Glutamatergic neuron (in vitro differentiated cells): ENCODE results near the gene PCDHA5. TPM values are rescaled to one million over a fixed set of nuclear protein-coding genes. Genes with fewer than 3 reads are reported as not detected.
"Not testable (repeated sequence)": the region's sequence is repeated elsewhere in the genome, so short reads cannot be mapped to it uniquely, and the experiment has no call there.

Experiments used
- DNase-seq: peaks from one replicate; pipeline ENCODE4 v3.0.0; 2022
- H3K27ac Mint-ChIP-seq: one replicate; pipeline ENCODE4 v1.8.0; 2020; ENCODE audit warnings: mild to moderate bottlenecking, mixed read lengths, inconsistent platforms; ENCODE audit not compliant: unreplicated experiment
- H3K27me3 Mint-ChIP-seq: one replicate; pipeline ENCODE4 v1.8.0; 2020; ENCODE audit warnings: mild to moderate bottlenecking, moderate library complexity, mixed read lengths, inconsistent platforms; ENCODE audit not compliant: unreplicated experiment
- H3K36me3 Mint-ChIP-seq: one replicate; pipeline ENCODE4 v1.8.0; 2020; ENCODE audit warnings: mild to moderate bottlenecking, mixed read lengths, inconsistent platforms; ENCODE audit not compliant: unreplicated experiment
- H3K4me1 Mint-ChIP-seq: one replicate; pipeline ENCODE4 v1.8.0; 2020; ENCODE audit warnings: mild to moderate bottlenecking, low read depth, mixed read lengths, inconsistent platforms; ENCODE audit not compliant: unreplicated experiment
- H3K4me3 Mint-ChIP-seq: one replicate; pipeline ENCODE4 v1.8.0; 2020; ENCODE audit warnings: mild to moderate bottlenecking, mixed read lengths, inconsistent platforms; ENCODE audit not compliant: unreplicated experiment
- H3K9me3 Mint-ChIP-seq: one replicate; pipeline ENCODE4 v1.8.0; 2020; ENCODE audit warnings: mild to moderate bottlenecking, moderate library complexity, mixed read lengths, inconsistent platforms; ENCODE audit not compliant: unreplicated experiment
- CTCF ChIP-seq: fragments of 200-600 bp; sonication (generic); IDR thresholded peaks from one replicate; pipeline ENCODE4 v1.5.0; 2021; ENCODE audit not compliant: partially characterized antibody, unreplicated experiment
- total RNA-seq: library from RNA; stranded (reverse); fragmentation: NEBNext Ultra II Directional; extraction: Animal tissue kit (Norgen Biotek cat#: 25700); gene quantifications from one replicate; pipeline ENCODE4 v1.2.1, GENCODE V29; 2021; ENCODE audit not compliant: unreplicated experiment

The PCDHA5 gene
- total RNA-seq, 1 donor from 2014 or later = 11.8 TPM

GRCh38 chr5:140828362-140828737, 6.9 kb downstream of the PCDHA5 start:
- TF ChIP-seq CTCF = peak; percentile 5
- peaks cover 9% of the 10 kb centered on the region for H3K27me3 Mint-ChIP-seq
- peaks cover 8% of the 10 kb centered on the region for H3K4me1 Mint-ChIP-seq
- H3K4me3 Mint-ChIP-seq = peak overlapping the region; percentile 97
- DNase-seq = peak; percentile 43
- H3K36me3 Mint-ChIP-seq = peaks cover 51% of the 10 kb centered on the region
- peak overlapping the region; percentile 99 for H3K27ac Mint-ChIP-seq
- peaks cover 31% of the 10 kb centered on the region for H3K9me3 Mint-ChIP-seq

GRCh38 chr5:140829511-140830501, 8.4 kb downstream of the PCDHA5 start:
- Mint-ChIP-seq H3K27me3 (peaks cover 13% of the 10 kb centered on the region), H3K36me3 (peaks cover 55% of the 10 kb centered on the region), H3K9me3 (peaks cover 35% of the 10 kb centered on the region)
- H3K4me3 Mint-ChIP-seq, H3K4me1 Mint-ChIP-seq, H3K27ac Mint-ChIP-seq, DNase-seq: not testable (repeated sequence)

- no peak for TF ChIP-seq CTCF
- peak within 1 kb of the TSS; percentile 92 for H3K27ac Mint-ChIP-seq
- H3K4me1 Mint-ChIP-seq = peaks cover 2% of the 10 kb centered on the region
- H3K36me3 Mint-ChIP-seq = peaks cover 56% of the 10 kb centered on the region
- peaks cover 22% of the 10 kb centered on the region for H3K9me3 Mint-ChIP-seq
- H3K27me3 Mint-ChIP-seq = peaks cover 5% of the 10 kb centered on the region
- no peak for DNase-seq
- H3K4me3 Mint-ChIP-seq = peak within 1 kb of the TSS; percentile 88
Observed at GRCh38 chr5:140833993-140834392, 12.6 kb downstream of the PCDHA5 start, which contains the start of gene PCDHA7. Gene PCDHA7, plus strand, starts transcription at chr5:140834269. Its CDS starts 115 bp downstream, at chr5:140834384.

- not testable (repeated sequence) for DNase-seq, H3K4me1 Mint-ChIP-seq, H3K27me3 Mint-ChIP-seq
- Mint-ChIP-seq H3K27ac (peak overlapping the region; percentile 92), H3K4me3 (peak overlapping the region; percentile 88), H3K9me3 (peaks cover 22% of the 10 kb centered on the region), H3K36me3 (peaks cover 51% of the 10 kb centered on the region)
Observed at GRCh38 chr5:140834439-140835008, 13.1 kb downstream of the PCDHA5 start.

GRCh38 chr5:140835622-140836510, 14.5 kb downstream of the PCDHA5 start:
- Mint-ChIP-seq H3K27me3 (peaks cover 5% of the 10 kb centered on the region), H3K27ac (no peak overlapping the region), H3K4me1 (no peaks in the 10 kb centered on the region), H3K9me3 (peaks cover 18% of the 10 kb centered on the region), H3K36me3 (peaks cover 59% of the 10 kb centered on the region), H3K4me3 (no peak overlapping the region)
- no peak for TF ChIP-seq CTCF
- DNase-seq = no peak
